ENCODE results near the gene CDC45. TPM values are rescaled to one million over a fixed set of nuclear protein-coding genes. Genes with fewer than 3 reads are reported as not detected.

The CDC45 gene
- polyA plus RNA-seq, 1 donor (not counting 4 experiments of a cell fraction or from before 2014, with no cell fraction given) = 22.7 TPM

DNA sequence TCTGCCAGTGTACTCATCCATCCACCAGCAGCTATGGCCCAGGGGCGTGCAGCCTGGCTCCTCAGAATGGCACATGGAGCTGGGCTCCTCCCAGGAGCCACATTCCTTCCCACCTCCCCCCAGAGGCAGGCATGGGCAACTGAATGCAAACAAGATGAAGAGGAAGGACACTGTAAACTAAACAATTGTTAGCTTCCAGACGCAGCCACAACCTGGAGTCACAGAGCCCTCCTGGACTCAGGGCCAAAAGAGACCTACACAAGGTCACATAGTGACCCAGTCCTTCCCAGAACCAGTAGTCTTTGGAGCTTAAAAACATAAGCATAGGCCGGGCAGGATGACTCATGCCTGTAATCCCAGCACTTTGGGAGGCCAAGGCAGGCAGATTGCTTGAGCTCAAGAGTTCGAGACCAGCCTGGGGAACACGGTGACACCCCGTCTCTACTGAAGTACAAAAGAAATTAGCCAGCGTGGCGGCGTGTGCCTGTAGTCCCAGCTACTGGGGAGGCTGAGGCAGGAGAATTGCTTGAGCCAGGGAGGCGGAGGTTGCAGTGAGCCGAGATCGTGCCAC, 75.2 kb downstream of the CDC45 start:
- Histone ChIP-seq H4K20me1 (ENCODE audit: control insufficient read depth, extremely low read depth, insufficient read depth, low read length) (no peaks in the 10 kb centered on the region), H3K9me3 (ENCODE audit: control insufficient read depth, low read depth, low read length) (no peaks in the 10 kb centered on the region), H3K27ac (ENCODE audit: control insufficient read depth, insufficient read depth, low read length) (no peak overlapping the region), H3K36me3 (ENCODE audit: control insufficient read depth in 2 of 2, extremely low read depth in 1 of 2, insufficient read depth in 2 of 2, low read length in 2 of 2) (no peaks in the 10 kb centered on the region), H3K9me1 (ENCODE audit: control insufficient read depth, extremely low read depth, insufficient read depth, low read length) (no peaks in the 10 kb centered on the region), H3K4me2 (ENCODE audit: control insufficient read depth, extremely low read depth, insufficient read depth, low read depth, low read length) (no peak overlapping the region), H3K4me1 (ENCODE audit: control insufficient read depth, extremely low read depth, insufficient read depth, low read length) (peaks cover 8% of the 10 kb centered on the region), H3K4me3 (ENCODE audit: control insufficient read depth in 2 of 3, extremely low read depth in 1 of 3, insufficient read depth in 2 of 3, low read depth in 1 of 3, low read length in 3 of 3) (no peak overlapping the region), H2AFZ (ENCODE audit: control insufficient read depth, low read length) (no peak overlapping the region), H3K79me2 (ENCODE audit: control insufficient read depth, insufficient read depth, low read length) (no peaks in the 10 kb centered on the region), H3K27me3 (ENCODE audit: control insufficient read depth, extremely low read depth, insufficient read depth, low read length) (no peaks in the 10 kb centered on the region), H3K9ac (ENCODE audit: control insufficient read depth, extremely low read depth, insufficient read depth, low read length) (no peak overlapping the region)
- FAIRE-seq (no peak), DNase-seq (ENCODE audit: low read depth, low spot score) (no peak)
- TF ChIP-seq EZH2 (IDR thresholded peaks at IDR 0.05; ENCODE audit: low read length) (no peak), CTCF (optimal IDR thresholded peaks at IDR 0.05 in 1 of 3, IDR thresholded peaks at IDR 0.05 in 1 of 3, conservative IDR thresholded peaks at IDR 0.05 in 1 of 3; ENCODE audit: extremely low read depth in 1 of 3, insufficient read depth in 2 of 3, low read length in 3 of 3) (peak; percentile 18 to 49 (median 42))
- dilution Hi-C loops (cut with MboI; ENCODE audit: extremely low pct_ligation_motif_present, low sequenced_read_pairs) = no loop called here

DNA sequence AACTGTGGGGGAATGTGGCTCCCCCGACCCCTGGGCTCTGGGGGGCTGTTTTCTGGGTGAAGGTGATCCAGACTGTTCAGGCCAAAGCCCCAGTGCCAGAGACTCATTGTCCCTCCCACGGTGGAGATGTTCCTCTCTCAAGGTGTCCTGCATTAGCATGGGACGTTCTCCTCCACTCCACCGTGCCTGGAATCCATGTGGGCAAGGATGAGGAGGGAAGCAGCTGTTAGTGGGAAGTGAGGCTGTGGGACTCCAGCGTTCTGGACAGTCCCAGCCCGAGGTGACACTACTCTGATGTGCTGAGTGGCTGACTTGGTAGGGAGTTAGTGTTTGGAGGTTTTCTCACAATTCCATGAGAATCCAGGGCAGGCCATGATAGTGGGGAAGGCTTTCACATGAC, 75.9 kb downstream of the CDC45 start:
- TF ChIP-seq CTCF (optimal IDR thresholded peaks at IDR 0.05 in 1 of 3, IDR thresholded peaks at IDR 0.05 in 1 of 3, conservative IDR thresholded peaks at IDR 0.05 in 1 of 3; ENCODE audit: extremely low read depth in 1 of 3, insufficient read depth in 2 of 3, low read length in 3 of 3) (no peak), EZH2 (IDR thresholded peaks at IDR 0.05; ENCODE audit: low read length) (no peak)
- no peaks in the 10 kb centered on the region for H3K9me3 ChIP-seq (ENCODE audit: control insufficient read depth, low read depth, low read length)
- no peak for FAIRE-seq

More for the DNA sequence above, 75.9 kb downstream of the CDC45 start:
- no peak overlapping the region for H3K4me3 ChIP-seq (ENCODE audit: control insufficient read depth in 2 of 3, extremely low read depth in 1 of 3, insufficient read depth in 2 of 3, low read depth in 1 of 3, low read length in 3 of 3)
- no peaks in the 10 kb centered on the region for H3K36me3 ChIP-seq (ENCODE audit: control insufficient read depth in 2 of 2, extremely low read depth in 1 of 2, insufficient read depth in 2 of 2, low read length in 2 of 2)
- no peak overlapping the region for H3K27ac ChIP-seq (ENCODE audit: control insufficient read depth, insufficient read depth, low read length)
- no peaks in the 10 kb centered on the region for H3K9me1 ChIP-seq (ENCODE audit: control insufficient read depth, extremely low read depth, insufficient read depth, low read length)
- peaks cover 8% of the 10 kb centered on the region for H3K4me1 ChIP-seq (ENCODE audit: control insufficient read depth, extremely low read depth, insufficient read depth, low read length)
- H3K9ac ChIP-seq (ENCODE audit: control insufficient read depth, extremely low read depth, insufficient read depth, low read length) = no peak overlapping the region
- no peak for DNase-seq (ENCODE audit: low read depth, low spot score)
- dilution Hi-C loops (cut with MboI; ENCODE audit: extremely low pct_ligation_motif_present, low sequenced_read_pairs) = no loop called here
- no peaks in the 10 kb centered on the region for H3K79me2 ChIP-seq (ENCODE audit: control insufficient read depth, insufficient read depth, low read length)
- no peak overlapping the region for H2AFZ ChIP-seq (ENCODE audit: control insufficient read depth, low read length)
- H3K27me3 ChIP-seq (ENCODE audit: control insufficient read depth, extremely low read depth, insufficient read depth, low read length) = no peaks in the 10 kb centered on the region
- no peaks in the 10 kb centered on the region for H4K20me1 ChIP-seq (ENCODE audit: control insufficient read depth, extremely low read depth, insufficient read depth, low read length)
- H3K4me2 ChIP-seq (ENCODE audit: control insufficient read depth, extremely low read depth, insufficient read depth, low read depth, low read length) = no peak overlapping the region
